ENCODE results near the gene IL17A. TPM values are rescaled to one million over a fixed set of nuclear protein-coding genes. Genes with fewer than 3 reads are reported as not detected.

Gene IL17A
- total RNA-seq (2022; extraction: Qiagen RNA extraction; ENCODE audit: low read depth) = not detected in 5 replicates

GRCh38 chr6:52186075-52186474 lies at the start of gene IL17A:
IL17A (plus strand) TSS chr6:52186375; CDS start chr6:52186432, 57 bp downstream.

Other genes starting within 250 kb of the IL17A start
- not detected in 5 replicates for gene PKHD1, start 98.8 kb upstream of the IL17A start, total RNA-seq (2022; extraction: Qiagen RNA extraction; ENCODE audit: low read depth)
- not detected in 5 replicates for gene IL17F, start 58.1 kb downstream of the IL17A start, total RNA-seq (2022; extraction: Qiagen RNA extraction; ENCODE audit: low read depth)
- 76.9 to 86.8 TPM (median 79.7 TPM) in 5 replicates for gene MCM3, start 98.4 kb downstream of the IL17A start, total RNA-seq (2022; extraction: Qiagen RNA extraction; ENCODE audit: low read depth)
- gene PAQR8, start 175.8 kb downstream of the IL17A start, total RNA-seq (2022; extraction: Qiagen RNA extraction; ENCODE audit: low read depth) = 0.79 to 1.3 TPM (median 1.0 TPM) in 5 replicates
- gene EFHC1, start 234.0 kb downstream of the IL17A start, total RNA-seq (2022; extraction: Qiagen RNA extraction; ENCODE audit: low read depth) = 10.4 to 14.6 TPM (median 13.6 TPM) in 5 replicates